GM10266 (cell line): Measurements from ENCODE around the gene MS4A10.
"Not testable (repeated sequence)": the region's sequence is repeated elsewhere in the genome, so short reads cannot be mapped to it uniquely, and the experiment has no call there.

Experiments used
- DNase-seq: peaks from one replicate; pipeline ENCODE4 v3.0.0; 2012; ENCODE audit errors: extremely low spot score
- CTCF ChIP-seq: IDR thresholded peaks from 2 replicates; pipeline ENCODE4 v1.5.1; 2012; ENCODE audit warnings: mild to moderate bottlenecking, low read depth; ENCODE audit not compliant: control insufficient read depth, insufficient read depth; ENCODE audit errors: missing control alignments

The MS4A10 gene

GRCh38 chr11:60748225-60748624, 36.9 kb upstream of the MS4A10 start:
- no peak for TF ChIP-seq CTCF
- DNase-seq, result no peak

- DNase-seq, result no peak
- no peak for TF ChIP-seq CTCF
These were observed 36.3 kb upstream of the MS4A10 start for GRCh38 chr11:60748821-60749220.

- no peak for DNase-seq
- TF ChIP-seq CTCF, result no peak
These were observed 34.2 kb upstream of the MS4A10 start for GRCh38 chr11:60750911-60751310.

GRCh38 chr11:60753309-60753708, 31.8 kb upstream of the MS4A10 start:
- TF ChIP-seq CTCF, result no peak
- DNase-seq, result no peak

GRCh38 chr11:60754887-60755286, 30.2 kb upstream of the MS4A10 start:
- TF ChIP-seq CTCF, result no peak
- DNase-seq, result no peak

- peak; percentile 53 for DNase-seq
- TF ChIP-seq CTCF, result peak; percentile 39
These were observed 28.7 kb upstream of the MS4A10 start, which contains the start of gene MS4A15 for GRCh38 chr11:60756307-60757032. Gene MS4A15 (plus strand): TSS chr11:60756867. CDS start chr11:60763734, 6,867 bp downstream.

- no peak for TF ChIP-seq CTCF
- no peak for DNase-seq
These were observed 27.8 kb upstream of the MS4A10 start for GRCh38 chr11:60757231-60757800.

GRCh38 chr11:60758671-60759070, 26.5 kb upstream of the MS4A10 start:
- DNase-seq, result not testable (repeated sequence)

- not testable (repeated sequence) for DNase-seq
These were observed 25.5 kb upstream of the MS4A10 start for GRCh38 chr11:60759438-60760225.
